NT2/D1 (cell line): ENCODE results near the gene ZNF787.

Experiments used
- DNase-seq: peaks from one replicate; pipeline ENCODE4 v3.0.0-alpha.2; 2011; ENCODE audit warnings: low read depth, low spot score
- H3K27me3 ChIP-seq: 2 replicates; pipeline ENCODE4 v1.6.0; 2011; ENCODE audit warnings: mild to moderate bottlenecking; ENCODE audit not compliant: insufficient read length, insufficient read depth
- H3K36me3 ChIP-seq: 2 replicates; pipeline ENCODE4 v1.6.1; 2011; ENCODE audit warnings: mild to moderate bottlenecking, low read length, mixed read lengths; ENCODE audit not compliant: insufficient read depth, insufficient read length
- H3K4me1 ChIP-seq: 2 replicates; pipeline ENCODE4 v1.5.1; 2011; ENCODE audit not compliant: insufficient read depth, insufficient read length
- H3K4me3 ChIP-seq: 2 replicates; pipeline ENCODE4 v1.5.1; 2011; ENCODE audit warnings: low read depth; ENCODE audit not compliant: insufficient read length
- H3K9ac ChIP-seq: 2 replicates; pipeline ENCODE4 v1.6.0; 2011; ENCODE audit warnings: low read depth; ENCODE audit not compliant: insufficient read length
- H3K9me3 ChIP-seq: 2 replicates; pipeline ENCODE4 v1.5.1; 2011; ENCODE audit warnings: mild to moderate bottlenecking, low read length; ENCODE audit not compliant: insufficient read depth
- SUZ12 ChIP-seq: IDR thresholded peaks from 2 replicates; pipeline ENCODE4 v1.6.1; 2011; ENCODE audit not compliant: insufficient read length, insufficient read depth; ENCODE audit errors: extremely low read depth
- YY1 ChIP-seq: IDR thresholded peaks from 2 replicates; pipeline ENCODE4 v1.6.1; 2011; ENCODE audit not compliant: insufficient read length, insufficient read depth
- ZNF274 ChIP-seq: IDR thresholded peaks from 2 replicates; pipeline ENCODE4 v1.6.1; 2011; ENCODE audit warnings: mild to moderate bottlenecking, low read depth, low read length

The ZNF787 gene

DNA sequence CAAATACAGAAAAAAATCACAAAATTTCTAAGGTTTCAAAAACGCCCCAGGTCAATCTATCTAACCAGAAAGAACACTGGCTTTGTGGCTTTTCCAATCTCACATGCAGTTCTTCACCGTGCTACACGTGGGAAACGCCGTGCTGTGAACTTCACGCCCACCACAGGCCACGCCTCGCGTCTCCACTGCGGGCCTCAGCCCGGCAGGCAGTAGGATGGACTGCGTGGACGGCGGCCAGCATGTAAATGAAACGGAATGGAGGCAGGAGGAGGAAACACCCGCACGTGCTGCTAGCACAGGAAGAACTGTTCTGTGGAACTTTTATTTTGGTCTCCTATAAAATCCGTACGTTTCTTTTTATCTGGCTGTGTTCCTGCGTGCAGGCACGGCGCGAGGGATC, 23.8 kb downstream of the ZNF787 start:
- no peak for DNase-seq
- no peak overlapping the region for H3K9ac ChIP-seq
- no peaks in the 10 kb centered on the region for H3K9me3 ChIP-seq
- peaks cover 4% of the 10 kb centered on the region for H3K4me1 ChIP-seq
- TF ChIP-seq YY1 (no peak), ZNF274 (no peak), SUZ12 (no peak)
- H3K4me3 ChIP-seq = no peak overlapping the region
- H3K27me3 ChIP-seq = no peaks in the 10 kb centered on the region
- peaks cover 76% of the 10 kb centered on the region for H3K36me3 ChIP-seq

DNA sequence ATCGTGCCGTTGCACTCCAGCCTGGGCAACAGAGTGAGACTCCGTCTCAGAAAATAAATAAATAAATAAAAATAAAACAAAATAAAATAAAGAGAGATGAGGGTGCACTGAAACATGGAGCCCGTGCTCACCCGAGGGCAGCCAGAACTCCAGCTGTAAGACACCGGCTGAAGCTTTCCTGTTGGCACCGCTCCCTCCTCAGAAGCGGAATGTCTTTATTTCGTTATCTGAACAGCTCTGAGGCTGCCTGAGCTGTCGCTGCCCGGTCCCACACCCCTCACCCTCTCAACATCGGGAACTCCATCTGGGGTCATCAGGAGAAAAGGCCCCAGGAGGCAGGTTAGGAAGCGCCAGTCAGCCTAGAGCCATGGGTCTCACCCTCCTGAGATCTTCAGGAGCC, 24.4 kb downstream of the ZNF787 start:
- H3K36me3 ChIP-seq = peaks cover 72% of the 10 kb centered on the region
- no peaks in the 10 kb centered on the region for H3K9me3 ChIP-seq
- DNase-seq = no peak
- H3K27me3 ChIP-seq = no peaks in the 10 kb centered on the region
- H3K9ac ChIP-seq = no peak overlapping the region
- TF ChIP-seq ZNF274 = no peak
- no peak for TF ChIP-seq YY1
- TF ChIP-seq SUZ12 = no peak
- peaks cover 4% of the 10 kb centered on the region for H3K4me1 ChIP-seq
- no peak overlapping the region for H3K4me3 ChIP-seq

DNA sequence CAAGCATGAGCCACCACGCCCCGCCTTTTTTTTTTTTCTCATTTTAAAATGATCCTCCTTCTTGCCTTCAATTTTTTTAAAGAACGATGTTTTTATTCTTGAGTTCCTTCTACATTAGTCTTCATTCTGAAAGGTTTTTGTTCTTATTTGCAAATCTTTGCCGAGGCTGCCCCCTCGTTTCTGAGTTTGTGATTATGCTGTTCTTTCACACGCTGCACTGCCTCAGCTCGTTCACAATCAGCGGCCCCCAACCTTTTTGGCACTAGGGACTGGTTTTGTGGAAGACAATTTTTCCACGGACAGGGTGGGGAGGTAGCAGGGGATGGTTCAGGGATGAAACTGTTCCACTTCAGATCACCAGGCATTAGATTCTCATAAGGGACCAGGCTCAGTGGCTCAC, 26.6 kb downstream of the ZNF787 start:
- no peaks in the 10 kb centered on the region for H3K9me3 ChIP-seq
- TF ChIP-seq YY1 = no peak
- TF ChIP-seq ZNF274 = no peak
- TF ChIP-seq SUZ12 = no peak

DNA sequence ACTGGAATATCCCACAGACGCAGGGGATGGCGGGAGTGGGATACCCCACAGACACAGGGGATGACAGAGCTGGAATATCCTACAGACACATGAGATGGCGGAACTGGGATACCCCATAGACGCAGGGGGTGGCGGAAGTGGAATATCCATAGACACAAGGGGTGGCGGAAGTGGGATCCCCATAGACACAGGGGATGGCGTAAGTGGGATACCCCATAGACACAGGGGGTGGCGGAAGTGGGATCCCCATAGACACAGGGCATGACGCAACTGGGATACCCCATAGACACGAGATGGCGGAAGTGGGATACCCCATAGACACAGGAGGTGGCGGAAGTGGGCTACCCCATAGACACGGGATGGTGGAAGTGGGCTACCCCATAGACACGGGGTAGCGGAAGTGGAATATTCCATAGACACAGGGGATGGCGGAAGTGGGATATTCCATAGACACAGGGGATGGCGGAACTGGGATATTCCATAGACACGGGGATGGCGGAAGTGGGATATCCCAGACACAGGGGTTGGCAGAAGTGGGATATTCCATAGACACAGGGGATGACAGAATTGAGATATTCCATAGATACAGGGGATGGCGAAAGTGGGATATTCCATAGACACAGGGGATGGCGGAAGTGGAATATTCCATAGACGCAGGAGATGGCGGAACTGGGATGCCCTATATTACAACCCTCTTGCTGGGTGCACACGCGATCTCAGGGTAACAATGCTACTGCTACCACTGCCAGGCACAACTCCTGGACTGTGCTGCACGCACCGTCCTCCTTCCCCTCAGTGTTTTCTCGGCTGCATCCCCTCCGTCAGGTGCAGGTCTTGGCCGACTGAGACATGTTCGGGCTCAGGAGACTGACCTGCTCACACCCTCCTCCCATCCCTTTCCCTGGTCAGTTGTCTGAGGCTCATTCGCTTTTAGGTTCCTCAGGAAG, 28.1 kb downstream of the ZNF787 start:
- DNase-seq = no peak
- Histone ChIP-seq H3K9me3 (no peaks in the 10 kb centered on the region), H3K4me1 (peaks cover 4% of the 10 kb centered on the region), H3K27me3 (no peaks in the 10 kb centered on the region), H3K9ac (no peak overlapping the region), H3K36me3 (peaks cover 63% of the 10 kb centered on the region), H3K4me3 (no peak overlapping the region)
- TF ChIP-seq SUZ12 (no peak), YY1 (no peak), ZNF274 (no peak)

More for the DNA sequence above, 26.6 kb downstream of the ZNF787 start:
- H3K4me1 ChIP-seq = peaks cover 4% of the 10 kb centered on the region
- H3K4me3 ChIP-seq = no peak overlapping the region
- no peak overlapping the region for H3K9ac ChIP-seq
- H3K36me3 ChIP-seq = peaks cover 64% of the 10 kb centered on the region
- no peaks in the 10 kb centered on the region for H3K27me3 ChIP-seq
- no peak for DNase-seq

DNA sequence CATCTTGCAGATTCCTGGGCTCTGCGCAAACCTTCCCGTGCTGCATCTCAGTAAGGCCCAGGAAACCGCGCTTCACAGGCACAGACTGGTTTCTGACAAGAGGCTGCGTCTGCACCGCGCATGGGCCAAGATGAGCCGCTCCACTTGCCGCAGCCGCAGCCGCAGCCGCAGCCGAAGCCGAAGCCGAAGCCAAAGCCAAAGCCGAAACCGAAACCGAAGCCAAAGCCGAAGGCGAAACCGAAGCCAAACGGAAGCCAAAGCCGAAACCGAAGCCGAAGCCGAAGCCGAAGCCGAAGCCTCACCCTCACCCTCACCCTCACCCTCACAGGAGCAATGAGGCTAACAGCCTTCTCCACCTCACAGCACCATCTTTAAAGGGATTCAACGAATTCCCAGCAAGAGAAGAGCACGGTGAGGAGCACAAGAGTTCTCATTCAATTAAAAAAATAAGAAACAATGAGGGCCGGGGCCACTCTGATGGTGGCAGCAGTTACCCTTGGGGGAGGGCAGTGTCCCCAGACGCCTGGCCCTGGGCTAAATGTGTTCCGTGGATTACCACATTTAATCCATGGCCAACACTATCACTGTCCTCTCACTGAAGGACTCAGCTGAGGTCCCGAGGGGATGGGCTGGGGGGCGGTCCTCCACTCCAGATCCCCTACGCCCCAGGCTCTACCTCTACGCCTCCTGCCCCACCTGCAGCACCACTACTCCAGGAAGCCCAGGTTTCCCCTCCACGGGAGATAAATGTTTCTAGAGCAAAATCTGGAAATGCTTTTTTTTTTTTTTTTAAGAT, 29.1 kb downstream of the ZNF787 start:
- Histone ChIP-seq H3K36me3 (peaks cover 54% of the 10 kb centered on the region), H3K9me3 (no peaks in the 10 kb centered on the region), H3K4me3 (no peak overlapping the region), H3K9ac (no peak overlapping the region), H3K27me3 (no peaks in the 10 kb centered on the region), H3K4me1 (peaks cover 4% of the 10 kb centered on the region)
- TF ChIP-seq YY1 = no peak
- TF ChIP-seq ZNF274 = no peak
- no peak for TF ChIP-seq SUZ12
- DNase-seq = no peak

DNA sequence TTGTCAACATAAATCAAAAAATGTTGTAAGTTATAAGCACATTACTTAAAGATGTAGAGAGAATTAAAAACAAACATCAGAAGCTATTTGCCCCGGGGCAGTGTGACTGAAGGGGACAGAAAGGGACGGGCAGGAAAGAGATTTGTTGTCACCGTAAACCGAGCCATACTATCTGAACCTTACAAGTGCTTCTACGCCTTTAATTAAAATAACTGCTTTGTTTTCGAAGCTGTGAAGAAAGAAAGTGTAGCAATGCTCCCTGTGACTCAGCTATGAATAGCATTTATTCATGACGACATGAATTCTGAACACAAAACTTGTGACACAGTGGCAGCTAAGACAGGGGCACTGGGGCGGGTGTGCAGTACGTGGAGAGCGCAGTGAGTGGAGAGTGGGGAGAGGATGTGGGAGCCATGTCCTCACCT, 30.0 kb downstream of the ZNF787 start:
- no peaks in the 10 kb centered on the region for H3K27me3 ChIP-seq
- H3K4me1 ChIP-seq = peaks cover 4% of the 10 kb centered on the region
- peaks cover 53% of the 10 kb centered on the region for H3K36me3 ChIP-seq
- H3K9ac ChIP-seq = no peak overlapping the region
- TF ChIP-seq ZNF274 (no peak), SUZ12 (no peak), YY1 (no peak)
- no peak overlapping the region for H3K4me3 ChIP-seq
- H3K9me3 ChIP-seq = no peaks in the 10 kb centered on the region
- no peak for DNase-seq

DNA sequence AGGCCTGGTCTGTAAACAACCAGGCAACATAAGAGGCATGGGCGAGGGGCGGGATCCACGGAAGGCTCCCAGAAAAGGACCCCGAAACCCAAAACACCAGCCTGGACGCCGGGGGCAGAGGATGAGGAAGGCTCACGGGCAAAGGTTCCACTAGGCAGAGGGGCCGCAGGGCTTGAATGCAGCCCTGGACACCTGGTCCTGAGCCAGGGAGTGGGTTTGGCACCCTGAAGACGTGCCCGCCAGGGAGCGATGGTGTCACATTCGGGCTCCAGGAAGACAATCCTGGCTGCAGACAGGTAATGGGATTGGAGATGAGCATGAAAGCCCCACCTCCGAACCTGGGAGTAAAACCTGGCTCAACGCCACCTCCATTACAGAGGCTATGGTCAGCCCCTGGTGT, 31.8 kb downstream of the ZNF787 start:
- H3K27me3 ChIP-seq = no peaks in the 10 kb centered on the region
- no peaks in the 10 kb centered on the region for H3K9me3 ChIP-seq
- no peak for DNase-seq
- peaks cover 4% of the 10 kb centered on the region for H3K4me1 ChIP-seq
- no peak overlapping the region for H3K4me3 ChIP-seq
- no peak overlapping the region for H3K9ac ChIP-seq
- peaks cover 50% of the 10 kb centered on the region for H3K36me3 ChIP-seq
- TF ChIP-seq ZNF274 (no peak), SUZ12 (no peak), YY1 (no peak)
